IgD-negative memory B cell (primary cell): Measurements from ENCODE around the gene IREB2. TPM values are rescaled to one million over a fixed set of nuclear protein-coding genes. Genes with fewer than 3 reads are reported as not detected.

Experiments
- H3K27ac Mint-ChIP-seq, 3 donors: one replicate each; pipeline ENCODE4 v1.8.0; 2020 to 2022; ENCODE audit warnings: mild to moderate bottlenecking in 3 of 3, mixed read lengths in 3 of 3, moderate library complexity in 1 of 3
- H3K27me3 Mint-ChIP-seq: one replicate; pipeline ENCODE4 v1.8.0; 2021; ENCODE audit warnings: mixed read lengths
- H3K36me3 Mint-ChIP-seq: one replicate; pipeline ENCODE4 v1.8.0; 2020; ENCODE audit warnings: mild to moderate bottlenecking, mixed read lengths
- H3K4me1 Mint-ChIP-seq, 3 donors: one replicate each; pipeline ENCODE4 v1.8.0; 2020 to 2022; ENCODE audit warnings: mixed read lengths in 3 of 3, mild to moderate bottlenecking in 1 of 3
- H3K4me3 Mint-ChIP-seq, 4 donors: one replicate each; pipeline ENCODE4 v1.8.0; 2020 to 2022; ENCODE audit warnings: mild to moderate bottlenecking in 4 of 4, mixed read lengths in 4 of 4, moderate library complexity in 3 of 4
- H3K9me3 Mint-ChIP-seq, 3 donors: one replicate each; pipeline ENCODE4 v1.8.0; 2020 to 2021; ENCODE audit warnings: mixed read lengths in 3 of 3, mild to moderate bottlenecking in 1 of 3
- polyA plus RNA-seq: library from polyadenylated mRNA; unstranded; fragments of 300-500 nt; fragmentation: Illumina TruSeq; gene quantifications from one replicate; pipeline ENCODE4 v1.2.3, GENCODE V29; 2021

The IREB2 gene
- polyA plus RNA-seq, 1 donor from 2014 or later = 12.7 TPM

DNA sequence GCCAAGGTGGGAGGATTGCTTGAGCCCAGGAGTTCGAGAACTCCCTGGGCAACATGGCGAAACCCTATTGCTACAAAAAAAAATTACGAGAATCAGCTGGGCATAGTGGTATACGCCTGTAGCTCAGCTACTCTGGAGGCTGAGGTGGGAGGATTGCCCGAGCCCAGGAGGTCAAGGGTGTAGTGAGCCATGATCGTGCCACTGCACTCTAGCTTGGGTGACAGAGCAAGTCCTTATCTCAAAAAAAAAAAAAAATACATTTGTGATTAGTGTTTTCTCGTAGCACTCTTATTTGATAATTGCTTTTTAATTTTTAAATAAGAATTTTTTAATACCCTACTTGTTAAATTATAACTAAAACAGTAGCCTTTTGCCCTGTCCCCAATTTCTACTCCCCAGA is 18.4 kb downstream of the IREB2 start:
- no peaks in the 10 kb centered on the region for H3K9me3 Mint-ChIP-seq
- H3K4me1 Mint-ChIP-seq = peaks cover 44 to 58% (median 52%) of the 10 kb centered on the region in 3 donors
- H3K4me3 Mint-ChIP-seq = no peak overlapping the region
- peaks cover 1% of the 10 kb centered on the region for H3K36me3 Mint-ChIP-seq
- peak overlapping the region in 2 of 3 donors; percentile 25 to 77 for H3K27ac Mint-ChIP-seq
- H3K27me3 Mint-ChIP-seq = no peaks in the 10 kb centered on the region

DNA sequence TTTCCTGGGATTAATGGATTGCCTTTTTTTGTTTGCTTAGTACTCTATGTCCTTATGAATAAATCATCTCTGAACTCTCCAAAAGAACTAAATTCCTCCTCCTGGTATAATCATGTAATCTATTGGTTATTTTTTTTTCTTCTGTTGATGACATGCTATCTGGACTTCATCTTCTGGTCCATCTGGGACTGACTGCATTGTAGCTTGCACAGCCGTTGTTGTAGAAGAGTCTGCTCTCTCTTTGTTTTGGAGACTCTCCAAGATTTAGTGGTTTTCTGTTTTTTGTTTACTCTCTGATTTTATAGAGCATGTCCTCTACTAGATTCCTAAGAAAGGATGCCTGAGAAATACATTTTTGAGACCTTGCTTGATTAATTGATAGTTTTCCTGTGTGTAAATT is 19.1 kb downstream of the IREB2 start:
- peak overlapping the region in 2 of 3 donors; percentile 3 to 77 for H3K27ac Mint-ChIP-seq
- H3K4me1 Mint-ChIP-seq = peaks cover 41 to 56% (median 52%) of the 10 kb centered on the region in 3 donors
- peaks cover 1% of the 10 kb centered on the region for H3K36me3 Mint-ChIP-seq
- H3K27me3 Mint-ChIP-seq = no peaks in the 10 kb centered on the region
- H3K9me3 Mint-ChIP-seq = no peaks in the 10 kb centered on the region
- H3K4me3 Mint-ChIP-seq = no peak overlapping the region

DNA sequence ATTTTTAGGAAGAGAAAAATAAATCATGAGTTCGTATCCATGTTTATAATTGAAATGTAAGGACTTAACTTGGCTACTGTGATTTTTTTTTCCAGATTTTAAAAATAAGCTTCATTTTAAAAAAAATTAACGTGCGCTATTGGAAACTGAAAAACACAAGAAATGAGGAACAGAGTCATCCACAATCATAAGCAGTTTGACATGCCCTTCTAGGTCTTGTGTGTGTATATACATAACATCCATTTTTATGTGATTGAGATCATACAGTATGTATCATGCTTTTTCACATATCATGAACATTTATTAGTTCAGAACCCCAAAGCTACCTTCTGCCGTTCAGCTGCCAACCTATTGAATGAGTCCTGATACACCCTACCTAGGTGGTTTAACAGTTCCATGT is 22.7 kb downstream of the IREB2 start:
- Mint-ChIP-seq H3K36me3 (peaks cover 1% of the 10 kb centered on the region), H3K9me3 (no peaks in the 10 kb centered on the region), H3K27me3 (no peaks in the 10 kb centered on the region), H3K4me3 (peak overlapping the region in 1 of 4 donors; percentile 54), H3K4me1 (peaks cover 20 to 33% (median 26%) of the 10 kb centered on the region in 3 donors), H3K27ac (peak overlapping the region in 1 of 3 donors; percentile 92)

DNA sequence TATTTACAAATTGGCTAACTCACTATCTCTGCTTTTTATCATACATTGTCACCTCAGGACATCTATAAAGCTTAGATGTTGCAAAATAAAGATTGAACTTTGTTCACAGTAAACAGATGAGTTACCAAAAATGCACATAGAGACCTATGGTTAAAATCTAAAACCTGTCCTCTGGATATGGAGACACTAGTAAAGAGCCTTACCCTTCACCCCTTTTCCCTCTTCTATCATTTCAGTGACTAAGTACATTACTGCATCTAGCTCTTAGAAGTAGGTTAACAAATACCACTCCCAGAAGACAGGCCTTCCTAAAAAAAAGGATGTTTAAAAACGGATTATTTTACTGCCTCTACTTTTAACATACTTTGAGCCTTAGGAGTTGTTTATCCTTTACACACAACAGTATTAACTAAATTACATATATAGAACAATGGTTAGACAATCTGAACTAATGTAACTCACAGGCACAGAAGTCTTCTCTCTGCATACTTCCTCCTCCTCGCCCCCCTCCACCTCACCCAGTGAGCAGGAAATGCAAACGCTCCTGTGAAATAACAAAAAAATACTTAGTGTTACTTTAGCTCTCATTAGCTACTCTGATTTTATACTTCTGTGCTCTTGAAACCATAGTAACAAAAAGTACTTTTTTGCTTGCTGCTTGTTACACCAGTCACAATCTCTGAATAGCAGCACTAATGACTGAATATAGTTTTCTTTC is 23.3 kb downstream of the IREB2 start:
- Mint-ChIP-seq H3K4me3 (peak overlapping the region in 1 of 4 donors; percentile 54), H3K9me3 (no peaks in the 10 kb centered on the region), H3K27me3 (no peaks in the 10 kb centered on the region), H3K4me1 (peaks cover 15 to 33% (median 21%) of the 10 kb centered on the region in 3 donors), H3K27ac (peak overlapping the region in 1 of 3 donors; percentile 92), H3K36me3 (peaks cover 2% of the 10 kb centered on the region)

DNA sequence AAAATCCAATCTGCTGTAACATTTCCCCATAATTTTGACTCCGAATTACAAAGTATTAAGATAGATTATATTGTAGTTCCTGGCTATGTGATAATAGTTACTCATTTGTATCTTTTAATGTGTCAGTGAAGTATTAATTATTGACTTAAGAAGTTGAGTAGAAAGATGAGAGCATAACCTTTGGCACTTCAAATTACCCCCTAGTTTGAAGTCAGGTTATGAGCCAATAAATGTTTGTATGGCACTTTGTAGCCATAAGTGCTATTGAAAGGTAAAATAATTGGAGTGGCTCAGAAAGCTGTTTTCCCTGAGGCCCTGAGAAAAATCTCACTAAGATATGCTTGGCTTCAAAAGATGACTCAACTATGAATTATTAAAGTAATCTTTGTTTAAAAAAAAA is 31.0 kb downstream of the IREB2 start:
- H3K9me3 Mint-ChIP-seq = no peaks in the 10 kb centered on the region
- H3K27me3 Mint-ChIP-seq = no peaks in the 10 kb centered on the region
- peaks cover 0 to under 1% (median 0%) of the 10 kb centered on the region in 3 donors for H3K4me1 Mint-ChIP-seq
- peaks cover 3% of the 10 kb centered on the region for H3K36me3 Mint-ChIP-seq
- no peak overlapping the region for H3K27ac Mint-ChIP-seq
- H3K4me3 Mint-ChIP-seq = no peak overlapping the region

DNA sequence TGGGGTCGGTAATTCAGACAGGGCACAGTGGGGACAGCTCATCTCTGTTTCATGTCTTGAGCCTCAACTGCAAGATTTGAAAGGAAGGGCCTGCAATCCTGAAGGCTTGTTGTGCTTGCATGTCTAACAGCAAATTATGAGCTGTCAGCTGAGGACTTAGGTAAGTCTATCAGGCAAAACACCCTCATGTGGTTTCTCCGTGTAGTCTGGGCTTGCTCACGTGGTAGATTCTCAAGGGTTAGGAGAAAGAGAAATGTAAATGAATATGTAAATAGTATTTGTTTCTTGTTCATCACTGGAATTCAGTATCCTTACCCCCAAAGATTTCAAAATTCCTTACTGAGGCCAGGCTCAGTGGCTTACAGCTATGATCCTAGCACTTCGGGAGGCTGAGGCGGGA is 39.3 kb downstream of the IREB2 start:
- H3K4me3 Mint-ChIP-seq = no peak overlapping the region
- no peaks in the 10 kb centered on the region for H3K9me3 Mint-ChIP-seq

DNA sequence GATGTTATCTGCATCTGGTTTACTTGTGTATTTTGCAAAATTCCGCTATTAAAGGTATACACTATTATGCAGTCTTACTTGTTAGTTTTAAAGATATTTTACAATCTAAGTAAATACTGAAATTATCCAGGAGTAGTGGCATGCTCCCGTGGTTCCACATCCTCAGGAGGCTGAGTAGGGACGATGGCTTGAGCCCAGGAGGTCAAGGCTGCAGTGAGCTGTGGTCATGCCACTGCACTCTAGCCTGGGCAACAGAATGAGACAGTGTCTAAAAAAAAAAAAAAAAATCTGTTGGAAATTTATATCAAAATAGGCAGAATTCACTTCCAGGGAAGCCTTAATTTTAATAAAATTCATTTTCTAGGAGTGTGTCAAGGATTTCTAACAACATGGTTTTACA is 41.6 kb downstream of the IREB2 start:
- Mint-ChIP-seq H3K9me3 (no peaks in the 10 kb centered on the region), H3K27ac (no peak overlapping the region), H3K4me1 (peaks cover 0 to 3% (median 0%) of the 10 kb centered on the region in 3 donors), H3K27me3 (no peaks in the 10 kb centered on the region), H3K4me3 (no peak overlapping the region), H3K36me3 (peaks cover 2% of the 10 kb centered on the region)

More for the DNA sequence above, 39.3 kb downstream of the IREB2 start:
- Mint-ChIP-seq H3K27me3 (no peaks in the 10 kb centered on the region), H3K4me1 (peaks cover 0 to 2% (median 0%) of the 10 kb centered on the region in 3 donors), H3K36me3 (peaks cover 2% of the 10 kb centered on the region), H3K27ac (peak overlapping the region in 2 of 3 donors; percentile 24 to 69)

DNA sequence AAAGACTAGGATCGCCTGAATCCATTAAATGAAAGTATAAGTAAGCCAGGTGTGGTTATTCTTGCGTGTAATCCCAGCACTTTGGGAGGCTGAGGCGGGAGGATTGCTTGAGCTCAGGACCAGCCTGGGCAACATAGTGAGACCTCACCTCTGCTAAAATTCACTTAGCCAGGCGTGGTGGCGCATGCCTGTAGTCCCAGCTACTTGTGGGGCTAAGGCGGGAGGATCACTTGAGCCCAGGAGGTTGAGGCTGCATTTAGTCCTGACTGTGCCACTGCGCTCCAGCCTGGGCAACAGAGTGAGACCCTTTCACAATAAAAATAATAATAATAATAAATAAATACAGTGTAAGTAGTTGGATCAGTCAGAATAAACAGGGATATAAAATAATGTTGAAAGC is 43.9 kb downstream of the IREB2 start:
- Mint-ChIP-seq H3K27ac (no peak overlapping the region), H3K4me1 (peaks cover 0 to 3% (median 0%) of the 10 kb centered on the region in 3 donors), H3K9me3 (no peaks in the 10 kb centered on the region), H3K27me3 (no peaks in the 10 kb centered on the region), H3K4me3 (no peak overlapping the region), H3K36me3 (peaks cover 6% of the 10 kb centered on the region)

DNA sequence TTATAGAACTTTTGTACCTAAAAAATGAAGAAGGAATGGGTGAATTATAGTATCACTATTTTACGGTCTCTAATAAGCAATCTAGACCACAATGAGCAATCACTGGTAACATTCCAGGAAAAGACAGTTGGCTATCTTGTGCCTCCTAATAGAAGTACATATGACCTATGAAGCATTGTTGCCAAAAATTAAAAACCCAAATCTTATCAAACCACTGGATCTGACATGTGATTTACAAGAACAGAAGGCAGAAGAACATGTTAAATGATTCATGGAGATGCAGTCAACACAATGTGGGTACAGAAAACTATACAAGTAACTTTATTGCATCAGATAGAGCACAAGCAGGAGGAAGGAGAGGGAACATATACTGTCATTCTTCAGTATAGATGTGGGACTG is 54.9 kb downstream of the IREB2 start:
- Mint-ChIP-seq H3K36me3 (peaks cover 27% of the 10 kb centered on the region), H3K27ac (no peak overlapping the region), H3K4me1 (no peaks in the 10 kb centered on the region), H3K4me3 (no peak overlapping the region), H3K9me3 (no peaks in the 10 kb centered on the region), H3K27me3 (no peaks in the 10 kb centered on the region)

DNA sequence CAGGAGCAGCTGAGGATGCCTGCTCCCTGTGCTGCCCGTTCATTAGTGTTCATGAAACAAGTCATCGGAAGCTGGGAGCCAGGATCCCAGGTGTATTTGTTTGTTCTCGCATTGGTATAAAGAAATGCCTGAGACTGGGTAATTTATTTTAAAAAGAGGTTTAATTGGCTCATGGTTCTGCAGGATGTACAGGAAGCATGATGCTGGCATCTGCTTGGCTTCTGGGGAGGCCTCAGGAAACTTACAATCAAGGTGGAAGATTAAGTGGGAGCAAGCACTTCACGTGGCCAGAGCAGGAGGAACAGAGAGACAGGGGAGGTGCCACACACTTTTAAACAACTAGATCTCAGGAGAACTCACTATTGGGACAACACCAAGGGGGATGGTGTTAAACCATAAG is 63.8 kb downstream of the IREB2 start:
- no peak overlapping the region for H3K27ac Mint-ChIP-seq
- peaks cover 4 to 6% (median 5%) of the 10 kb centered on the region in 3 donors for H3K4me1 Mint-ChIP-seq
- no peak overlapping the region for H3K4me3 Mint-ChIP-seq
- H3K27me3 Mint-ChIP-seq = no peaks in the 10 kb centered on the region
- H3K9me3 Mint-ChIP-seq = no peaks in the 10 kb centered on the region
- peaks cover 16% of the 10 kb centered on the region for H3K36me3 Mint-ChIP-seq

DNA sequence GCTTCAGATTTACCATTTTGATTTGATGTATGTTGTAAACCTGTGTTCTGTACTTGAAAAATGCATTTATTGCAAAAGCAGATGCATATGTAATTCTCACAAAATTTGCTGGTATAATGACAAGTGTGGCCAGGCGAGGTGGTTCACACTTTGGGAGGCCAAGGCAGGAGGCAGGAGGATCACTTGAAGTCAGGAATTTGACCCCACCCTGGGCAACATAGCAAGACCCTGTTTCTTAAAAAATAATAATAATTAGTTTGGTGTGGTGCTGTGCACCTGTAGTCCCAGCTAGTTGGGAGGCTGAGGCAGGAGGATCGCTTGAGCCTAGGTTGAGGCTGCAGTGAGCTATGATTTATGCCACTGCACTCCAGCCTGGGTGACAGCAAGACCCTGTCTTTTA is 64.6 kb downstream of the IREB2 start:
- Mint-ChIP-seq H3K4me3 (peak overlapping the region in 1 of 4 donors; percentile 46), H3K9me3 (no peaks in the 10 kb centered on the region), H3K36me3 (peaks cover 12% of the 10 kb centered on the region), H3K27me3 (peaks cover under 1% of the 10 kb centered on the region), H3K27ac (no peak overlapping the region), H3K4me1 (peaks cover 7 to 11% (median 8%) of the 10 kb centered on the region in 3 donors)

DNA sequence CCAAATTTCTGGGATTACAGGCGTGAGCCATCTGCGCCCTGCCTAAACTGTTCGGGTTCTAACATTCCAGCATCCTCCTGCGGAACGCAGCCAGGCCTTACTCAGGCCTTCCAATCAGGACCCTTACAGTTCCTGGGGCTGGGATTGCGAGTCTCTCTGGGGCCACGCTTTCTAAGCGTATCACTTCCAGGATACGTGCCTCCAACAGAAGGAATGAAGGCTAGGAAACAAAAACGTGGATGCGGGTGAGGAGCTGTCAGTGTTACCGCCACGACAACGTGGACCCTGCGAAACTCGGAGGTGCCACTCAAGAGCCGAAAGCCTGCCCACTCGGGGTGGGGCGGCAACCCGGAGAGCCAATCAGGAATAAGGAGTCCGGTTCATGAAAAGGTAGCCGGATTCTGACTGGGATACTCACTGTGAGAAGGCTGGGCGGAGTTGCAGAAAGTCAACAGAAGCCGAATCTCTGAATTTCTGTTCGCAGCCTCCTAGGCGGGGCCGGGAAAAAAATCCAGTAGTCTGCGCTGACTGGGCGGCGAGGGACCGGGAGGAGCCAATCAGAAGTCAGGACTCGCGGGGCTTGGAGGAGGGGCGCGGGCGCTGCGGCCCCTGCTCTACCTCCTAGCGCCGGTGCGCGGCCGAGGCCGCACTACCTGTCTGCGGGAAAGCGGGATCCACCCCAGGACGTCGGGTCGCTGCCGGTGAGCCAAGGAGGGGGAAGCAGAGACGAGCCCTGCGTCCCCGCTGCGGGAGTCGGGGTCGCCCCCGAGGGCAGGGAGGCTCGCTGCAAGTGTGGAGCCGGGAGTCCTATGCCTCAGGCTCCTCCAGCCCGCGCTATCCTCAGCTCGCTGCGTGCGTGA is 69.2 kb downstream of the IREB2 start, which contains the start of gene HYKK:
TSS of gene HYKK (plus strand) at position 607 of the 860 bp plus-strand sequence. CDS start 5,512 bp downstream, outside the sequence.
- Mint-ChIP-seq H3K36me3 (no peaks in the 10 kb centered on the region), H3K27ac (peak within 1 kb of the TSS in 2 of 3 donors; percentile 24 to 71), H3K4me3 (peak within 1 kb of the TSS; percentile 90 to 94 (median 92)), H3K4me1 (peaks cover 11 to 13% (median 13%) of the 10 kb centered on the region in 3 donors), H3K9me3 (no peaks in the 10 kb centered on the region), H3K27me3 (peaks cover 6% of the 10 kb centered on the region)

DNA sequence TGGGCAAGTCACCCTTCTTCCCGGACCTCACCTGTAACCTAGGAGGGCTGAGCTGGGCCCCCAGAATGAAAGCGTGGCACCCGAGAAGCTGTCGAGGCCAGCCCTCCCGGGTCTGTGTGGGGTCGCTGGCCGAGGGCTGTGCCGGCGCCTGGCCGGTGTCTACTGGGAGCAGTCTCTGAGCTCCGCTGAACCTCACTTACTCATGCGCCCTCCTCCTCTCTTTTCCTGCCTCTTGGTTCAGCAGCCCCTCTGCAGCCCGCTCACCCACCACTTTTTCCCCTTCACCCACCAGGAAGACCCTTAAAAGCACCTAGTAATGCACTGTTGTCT is 69.8 kb downstream of the IREB2 start:
- no peaks in the 10 kb centered on the region for H3K36me3 Mint-ChIP-seq
- H3K27ac Mint-ChIP-seq = no peak overlapping the region
- H3K9me3 Mint-ChIP-seq = no peaks in the 10 kb centered on the region
- H3K4me1 Mint-ChIP-seq = peaks cover 11 to 13% (median 13%) of the 10 kb centered on the region in 3 donors
- H3K4me3 Mint-ChIP-seq = peak overlapping the region; percentile 90 to 94 (median 92)
- H3K27me3 Mint-ChIP-seq = peaks cover 6% of the 10 kb centered on the region

DNA sequence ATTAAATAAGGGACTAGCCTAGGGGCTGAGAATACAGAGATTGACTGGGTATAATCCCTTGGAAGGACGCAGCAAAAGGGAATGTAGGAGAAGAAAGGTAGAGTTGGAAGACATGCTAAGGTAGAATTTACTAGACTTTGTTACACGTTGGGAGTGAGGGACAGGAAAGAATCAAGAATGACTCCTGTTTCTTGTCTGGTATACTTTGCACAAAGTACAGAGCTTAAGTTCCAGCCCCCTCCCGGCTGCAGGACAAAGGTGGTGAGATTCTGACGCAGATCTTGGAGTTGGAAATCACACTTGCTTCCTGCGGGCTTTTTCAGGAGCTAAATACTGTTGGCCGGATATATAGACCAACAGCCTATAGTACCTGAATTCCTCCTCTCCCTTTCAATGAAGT is 70.3 kb downstream of the IREB2 start:
- H3K27me3 Mint-ChIP-seq = peaks cover 6% of the 10 kb centered on the region
- no peak overlapping the region for H3K27ac Mint-ChIP-seq

DNA sequence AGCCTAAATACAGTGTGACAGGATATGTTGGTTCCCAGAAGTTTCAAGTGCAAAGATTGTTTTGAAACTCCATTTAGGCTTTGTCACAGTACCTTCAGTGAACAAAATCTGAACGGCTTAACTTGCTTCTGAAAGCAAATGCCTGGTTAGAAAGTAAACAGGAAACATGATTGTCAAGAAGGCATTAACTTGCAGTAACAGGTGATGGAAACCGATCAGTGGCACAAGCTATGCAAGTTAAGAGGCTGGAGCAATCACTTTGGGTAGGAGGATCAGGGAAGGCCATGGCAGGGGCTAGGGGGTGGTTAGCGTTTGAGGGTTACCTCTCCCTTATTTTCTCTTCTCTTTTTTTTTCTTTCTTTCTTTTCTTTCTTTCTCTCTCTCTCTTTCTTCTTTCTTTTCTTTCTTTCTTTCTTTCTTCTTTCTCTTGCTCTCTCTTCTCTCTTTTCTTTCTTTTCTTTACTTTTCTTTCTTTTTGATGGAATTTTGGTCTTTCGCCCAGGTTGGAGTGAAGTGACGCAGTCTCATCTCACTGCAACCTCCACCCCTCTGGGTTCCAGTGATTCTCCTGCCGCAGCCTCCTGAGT is 71.8 kb downstream of the IREB2 start:
- Mint-ChIP-seq H3K4me1 (peaks cover 11 to 13% (median 13%) of the 10 kb centered on the region in 3 donors), H3K9me3 (no peaks in the 10 kb centered on the region), H3K27ac (no peak overlapping the region), H3K4me3 (peak overlapping the region in 2 of 4 donors; percentile 16 to 28), H3K27me3 (peaks cover 6% of the 10 kb centered on the region), H3K36me3 (no peaks in the 10 kb centered on the region)

More for the DNA sequence above, 70.3 kb downstream of the IREB2 start:
- Mint-ChIP-seq H3K9me3 (no peaks in the 10 kb centered on the region), H3K4me3 (peak overlapping the region; percentile 90 to 94 (median 92)), H3K4me1 (peaks cover 11 to 13% (median 13%) of the 10 kb centered on the region in 3 donors), H3K36me3 (no peaks in the 10 kb centered on the region)
